K562 (cell line): ENCODE results near the gene MPZL1. TPM values are rescaled to one million over a fixed set of nuclear protein-coding genes. Genes with fewer than 3 reads are reported as not detected.

Experiments used
- BCOR ChIP-seq: fragments of 450-650 bp; IDR thresholded peaks from 2 replicates; pipeline ENCODE4 v1.6.1; 2016
- CBX8 ChIP-seq: fragments of 200-600 bp; sonication (generic); IDR thresholded peaks from 2 replicates; pipeline ENCODE4 v1.6.1; 2012; ENCODE audit warnings: borderline replicate concordance, mixed run types, low read depth, mild to moderate bottlenecking, moderate library complexity, mixed read lengths, low read length, control low read depth, inconsistent platforms; ENCODE audit not compliant: poor library complexity, severe bottlenecking; ENCODE audit errors: extremely low read depth
- DMBX1 ChIP-seq: fragments of 250-450 bp; sonication (Bioruptor Pico); IDR thresholded peaks from 2 replicates; pipeline ENCODE4 v1.8.0; 2022; ENCODE audit warnings: inconsistent platforms, mild to moderate bottlenecking, moderate library complexity, borderline replicate concordance
- EGR1 ChIP-seq: fragments of 450-650 bp; conservative IDR thresholded peaks from 2 replicates; pipeline ENCODE4 v1.6.1; 2017; ENCODE audit warnings: mild to moderate bottlenecking
- ELF4 ChIP-seq: fragments of 450-650 bp; formaldehyde crosslinking; IDR thresholded peaks from 2 replicates; pipeline ENCODE4 v1.4.0; 2022; ENCODE audit warnings: missing genetic modification characterization
- FOSL1 ChIP-seq: fragments of 200-800 bp; sonication (Bioruptor generic); conservative IDR thresholded peaks from 2 replicates; pipeline ENCODE4 v1.6.1; 2016; ENCODE audit warnings: missing genetic modification characterization, missing compliant biosample characterization
- GTF2E2 ChIP-seq: fragments of 200-800 bp; sonication (Bioruptor generic); IDR thresholded peaks from 2 replicates; pipeline ENCODE4 v1.6.1; 2016; ENCODE audit warnings: missing genetic modification characterization, missing compliant biosample characterization
- KDM1A ChIP-seq, 2 experiments: fragments of 450-650 bp; IDR thresholded peaks; 2 replicates each; pipeline ENCODE4 v1.6.1; 2016; ENCODE audit warnings: mild to moderate bottlenecking in 2 of 2
- MYBL2 ChIP-seq, 2 experiments: fragments of 450-650 bp in 1 of 2; sonication (generic) in 1 of 2; formaldehyde crosslinking in 1 of 2; IDR thresholded peaks; 2 replicates each; pipeline versions ENCODE4 v1.6.1 to v1.8.1; 2017 to 2022; ENCODE audit warnings: borderline replicate concordance in 1 of 2, inconsistent platforms in 1 of 2, low read depth in 1 of 2, mild to moderate bottlenecking in 1 of 2, missing genetic modification reagents in 1 of 2, moderate library complexity in 1 of 2
- NFIC ChIP-seq: fragments of 450-650 bp; IDR thresholded peaks from 2 replicates; pipeline ENCODE4 v1.6.1; 2017; ENCODE audit warnings: mild to moderate bottlenecking, inconsistent platforms
- RFX5 ChIP-seq: IDR thresholded peaks from 2 replicates; pipeline ENCODE4 v1.6.1; 2011; ENCODE audit warnings: low read depth, mild to moderate bottlenecking, improper control_type of control experiment, low read length
- SMARCA4 ChIP-seq: fragments of 450-650 bp; IDR thresholded peaks from 2 replicates; pipeline ENCODE4 v1.6.1; 2016
- SMARCA5 ChIP-seq: fragments of 450-650 bp; IDR thresholded peaks from 2 replicates; pipeline ENCODE4 v1.6.1; 2016
- TAL1 ChIP-seq: fragments of 450-650 bp; IDR thresholded peaks from 2 replicates; pipeline ENCODE4 v1.6.1; 2016; ENCODE audit warnings: mild to moderate bottlenecking
- TBL1XR1 ChIP-seq, 2 experiments: IDR thresholded peaks; 2 replicates each; pipeline ENCODE4 v1.6.1; 2012; ENCODE audit warnings: improper control_type of control experiment in 2 of 2, low read length in 2 of 2, mild to moderate bottlenecking in 1 of 2
- VEZF1 ChIP-seq: fragments of 200-800 bp; sonication (Bioruptor generic); IDR thresholded peaks from 2 replicates; pipeline ENCODE4 v1.6.1; 2017; ENCODE audit warnings: missing genetic modification characterization, missing compliant biosample characterization
- ZEB2 ChIP-seq: fragments of 450-650 bp; IDR thresholded peaks from 2 replicates; pipeline ENCODE4 v1.6.1; 2016
- polyA plus RNA-seq, 8 experiments: library from polyadenylated mRNA; depleted of rRNA in 4 of 8; stranded (reverse) in 5 of 8; unstranded in 3 of 8; fragments of >200 nt; fragmentation: Nextera tagmentation in 2 of 8; fragmentation: Illumina TruSeq in 1 of 8; extraction: Ambion mirVana in 2 of 8; extraction: Trizol in 1 of 8; gene quantifications; 2 replicates each; pipeline versions ENCODE4 v1.2.1 to v1.2.3, GENCODE V29; 2011 to 2014; ENCODE audit warnings: inconsistent platforms in 1 of 8, missing spikeins in 1 of 8
- total RNA-seq, 7 experiments: library from RNA; depleted of rRNA in 6 of 7; stranded (reverse); fragments of >200 nt in 6 of 7; fragmentation: Illumina TruSeq in 2 of 7; extraction: Trizol in 2 of 7; gene quantifications; 2 replicates each; pipeline versions ENCODE4 v1.2.1 to v1.2.3, GENCODE V29; 2011 to 2021; ENCODE audit warnings: low replicate concordance in 1 of 7
- TF ChIP-seq, protein P1 (sequence below), 2 experiments: fragments of 450-650 bp in 1 of 2; sonication (generic) in 1 of 2; formaldehyde crosslinking in 1 of 2; IDR thresholded peaks in 1 of 2; conservative IDR thresholded peaks in 1 of 2; 2 replicates each; pipeline versions ENCODE4 v1.6.1 to v1.8.1; 2016 to 2023; ENCODE audit warnings: mild to moderate bottlenecking in 2 of 2, moderate library complexity in 2 of 2, inconsistent platforms in 1 of 2, missing genetic modification reagents in 1 of 2
- TF ChIP-seq, protein P2 (sequence below): sonication (generic); IDR thresholded peaks from 2 replicates; pipeline ENCODE4 v1.6.1; 2016
- TF ChIP-seq, protein P3 (sequence below): fragments of 450-650 bp; IDR thresholded peaks from 2 replicates; pipeline ENCODE4 v1.6.1; 2018; ENCODE audit not compliant: partially characterized antibody

The MPZL1 gene
- total and polyA plus RNA-seq, 9 of the 15 experiments (the other 6 are each of a cell fraction or from before 2014, with no cell fraction given): 14.5 to 153 (median 66.5) TPM

DNA sequence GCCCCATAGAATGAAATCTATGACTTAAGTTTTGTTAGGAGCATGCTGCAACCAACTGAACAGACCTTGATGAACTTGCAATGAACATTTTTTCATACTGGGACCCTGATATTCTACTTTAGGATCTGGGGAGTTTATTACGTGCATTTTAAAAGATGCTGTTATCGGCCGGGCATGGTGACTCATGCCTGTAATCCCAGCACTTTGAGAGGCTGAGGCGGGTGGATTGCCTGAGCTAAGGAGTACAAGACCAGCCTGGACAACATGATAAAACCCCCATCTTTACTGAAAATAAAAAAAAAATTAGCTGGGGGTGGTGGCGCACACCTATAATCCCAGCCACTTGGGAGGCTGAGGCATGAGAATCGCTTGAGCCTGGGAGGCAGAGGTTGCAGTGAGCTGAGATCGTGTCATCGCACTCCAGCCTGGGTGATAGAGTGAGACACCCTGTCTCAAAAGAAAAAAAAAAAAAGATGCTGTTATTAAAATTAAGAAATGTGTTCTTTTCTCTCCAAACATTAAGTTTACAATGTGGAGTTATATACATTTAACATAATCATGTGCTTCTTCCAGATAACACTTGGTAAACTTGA is 7.1 kb downstream of the MPZL1 start (continued):
- TF ChIP-seq CBX8: no peak
- TF ChIP-seq TBL1XR1 (IDR thresholded peaks at IDR 0.05; ENCODE audit: low read length in 2 of 2): peak in 1 of 2 experiments; percentile 41; a peak in 1 of 4 replicates
- TF ChIP-seq KDM1A (IDR thresholded peaks at IDR 0.05): peak; percentile 90 to 92
- peak; percentile 75 for TF ChIP-seq BCOR
- TF ChIP-seq VEZF1 (CRISPR knock-in tag): peak; percentile 21; the same call in 1 of the 2 replicates
- 0 out of 2 replicates have a peak, but pooled peaks have one; percentile 31 for TF ChIP-seq ZEB2
- TF ChIP-seq, protein P1, sequence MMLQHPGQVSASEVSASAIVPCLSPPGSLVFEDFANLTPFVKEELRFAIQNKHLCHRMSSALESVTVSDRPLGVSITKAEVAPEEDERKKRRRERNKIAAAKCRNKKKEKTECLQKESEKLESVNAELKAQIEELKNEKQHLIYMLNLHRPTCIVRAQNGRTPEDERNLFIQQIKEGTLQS (IDR thresholded peaks at IDR 0.05): peak; percentile 96
- TF ChIP-seq, protein P1 (CRISPR knock-in tag; conservative IDR thresholded peaks at IDR 0.05): peak; percentile 87
- TF ChIP-seq EGR1: peak; percentile 49
- TF ChIP-seq, protein P2, sequence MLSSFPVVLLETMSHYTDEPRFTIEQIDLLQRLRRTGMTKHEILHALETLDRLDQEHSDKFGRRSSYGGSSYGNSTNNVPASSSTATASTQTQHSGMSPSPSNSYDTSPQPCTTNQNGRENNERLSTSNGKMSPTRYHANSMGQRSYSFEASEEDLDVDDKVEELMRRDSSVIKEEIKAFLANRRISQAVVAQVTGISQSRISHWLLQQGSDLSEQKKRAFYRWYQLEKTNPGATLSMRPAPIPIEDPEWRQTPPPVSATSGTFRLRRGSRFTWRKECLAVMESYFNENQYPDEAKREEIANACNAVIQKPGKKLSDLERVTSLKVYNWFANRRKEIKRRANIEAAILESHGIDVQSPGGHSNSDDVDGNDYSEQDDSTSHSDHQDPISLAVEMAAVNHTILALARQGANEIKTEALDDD: peak; percentile 28; the same call in 1 of the 2 replicates
- peak; percentile 82 for TF ChIP-seq MYBL2 (IDR thresholded peaks at IDR 0.05; ENCODE audit: low read depth)
- no peak for TF ChIP-seq MYBL2 (CRISPR knock-in tag; IDR thresholded peaks at IDR 0.05; ENCODE audit: borderline replicate concordance)
- TF ChIP-seq, protein P3, sequence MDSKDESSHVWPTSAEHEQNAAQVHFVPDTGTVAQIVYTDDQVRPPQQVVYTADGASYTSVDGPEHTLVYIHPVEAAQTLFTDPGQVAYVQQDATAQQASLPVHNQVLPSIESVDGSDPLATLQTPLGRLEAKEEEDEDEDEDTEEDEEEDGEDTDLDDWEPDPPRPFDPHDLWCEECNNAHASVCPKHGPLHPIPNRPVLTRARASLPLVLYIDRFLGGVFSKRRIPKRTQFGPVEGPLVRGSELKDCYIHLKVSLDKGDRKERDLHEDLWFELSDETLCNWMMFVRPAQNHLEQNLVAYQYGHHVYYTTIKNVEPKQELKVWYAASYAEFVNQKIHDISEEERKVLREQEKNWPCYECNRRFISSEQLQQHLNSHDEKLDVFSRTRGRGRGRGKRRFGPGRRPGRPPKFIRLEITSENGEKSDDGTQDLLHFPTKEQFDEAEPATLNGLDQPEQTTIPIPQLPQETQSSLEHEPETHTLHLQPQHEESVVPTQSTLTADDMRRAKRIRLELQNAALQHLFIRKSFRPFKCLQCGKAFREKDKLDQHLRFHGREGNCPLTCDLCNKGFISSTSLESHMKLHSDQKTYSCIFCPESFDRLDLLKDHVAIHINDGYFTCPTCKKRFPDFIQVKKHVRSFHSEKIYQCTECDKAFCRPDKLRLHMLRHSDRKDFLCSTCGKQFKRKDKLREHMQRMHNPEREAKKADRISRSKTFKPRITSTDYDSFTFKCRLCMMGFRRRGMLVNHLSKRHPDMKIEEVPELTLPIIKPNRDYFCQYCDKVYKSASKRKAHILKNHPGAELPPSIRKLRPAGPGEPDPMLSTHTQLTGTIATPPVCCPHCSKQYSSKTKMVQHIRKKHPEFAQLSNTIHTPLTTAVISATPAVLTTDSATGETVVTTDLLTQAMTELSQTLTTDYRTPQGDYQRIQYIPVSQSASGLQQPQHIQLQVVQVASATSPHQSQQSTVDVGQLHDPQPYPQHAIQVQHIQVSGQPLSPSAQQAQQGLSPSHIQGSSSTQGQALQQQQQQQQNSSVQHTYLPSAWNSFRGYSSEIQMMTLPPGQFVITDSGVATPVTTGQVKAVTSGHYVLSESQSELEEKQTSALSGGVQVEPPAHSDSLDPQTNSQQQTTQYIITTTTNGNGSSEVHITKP: peak; percentile 26
- TF ChIP-seq SMARCA4: peak; percentile 96
- TF ChIP-seq SMARCA5: peak; percentile 63
- TF ChIP-seq ELF4 (CRISPR knock-in tag): no peak
- TF ChIP-seq GTF2E2: no peak
- TF ChIP-seq TAL1: peak; percentile 76; the same call in 1 of the 2 replicates
- peak; percentile 95 for TF ChIP-seq FOSL1
- TF ChIP-seq DMBX1 (CRISPR knock-in tag): 0 out of 2 replicates have a peak, but pooled peaks have one; percentile 38
- peak; percentile 56 for TF ChIP-seq NFIC
- TF ChIP-seq RFX5: 0 out of 2 replicates have a peak, but pooled peaks have one; percentile 2
